ENCODE measurements around the gene KLHDC7B. TPM values are rescaled to one million over a fixed set of nuclear protein-coding genes. Genes with fewer than 3 reads are reported as not detected.

Gene KLHDC7B
- total RNA-seq, 2 experiments from 2014 or later, result 0.25 to 0.46 TPM

- intact Hi-C loops (cut with micrococcal nuclease; ENCODE audit: unreplicated experiment), result loop anchor here (2.0 to 10.0 kb wide), 3 partner anchors 31 to 261 kb away; partner anchors contain the start of genes MAPK11, SBF1 and TUBGCP6
- Histone ChIP-seq H3K9me2 (ENCODE audit: insufficient read depth, low read length) (no peaks in the 10 kb centered on the region), H2AFZ (ENCODE audit: low read length) (no peak overlapping the region), H3K4me2 (ENCODE audit: low read length) (peak overlapping the region; percentile 90), H4K20me1 (ENCODE audit: insufficient read depth, low read length) (peaks cover 4% of the 10 kb centered on the region; the same call in 1 of the 2 replicates), H3K9me3 (ENCODE audit: low read length) (no peaks in the 10 kb centered on the region), H3K4me3 (ENCODE audit: low read depth, low read length, poor library complexity, severe bottlenecking) (peak overlapping the region; percentile 100), H3K27ac (ENCODE audit: low read depth, low read length, poor library complexity, severe bottlenecking) (no peak overlapping the region), H3K79me2 (ENCODE audit: insufficient read depth, low read depth, low read length) (peaks cover 34% of the 10 kb centered on the region), H3K36me3 (ENCODE audit: insufficient read depth, low read length) (peaks cover 27% of the 10 kb centered on the region; the same call in 1 of the 2 replicates), H3K4me1 (ENCODE audit: insufficient read depth, low read length, poor library complexity, severe bottlenecking) (peaks cover 27% of the 10 kb centered on the region)
- TF ChIP-seq EZH2phosphoT487 (IDR thresholded peaks at IDR 0.05; ENCODE audit: borderline replicate concordance, low read depth, low read length) (no peak), CTCF (conservative IDR thresholded peaks at IDR 0.05; ENCODE audit: low read length) (no peak)
- BruUV-seq (replicated peaks), result no TSS peak
- POLR2A ChIA-PET, result no interaction called here
- no peak for DNase-seq (ENCODE audit: low spot score)
- CTCF ChIA-PET (ENCODE audit: unreplicated experiment), result no interaction called here
These were observed 39.7 kb upstream of the KLHDC7B start for GRCh38 chr22:50505776-50506610.

DNA sequence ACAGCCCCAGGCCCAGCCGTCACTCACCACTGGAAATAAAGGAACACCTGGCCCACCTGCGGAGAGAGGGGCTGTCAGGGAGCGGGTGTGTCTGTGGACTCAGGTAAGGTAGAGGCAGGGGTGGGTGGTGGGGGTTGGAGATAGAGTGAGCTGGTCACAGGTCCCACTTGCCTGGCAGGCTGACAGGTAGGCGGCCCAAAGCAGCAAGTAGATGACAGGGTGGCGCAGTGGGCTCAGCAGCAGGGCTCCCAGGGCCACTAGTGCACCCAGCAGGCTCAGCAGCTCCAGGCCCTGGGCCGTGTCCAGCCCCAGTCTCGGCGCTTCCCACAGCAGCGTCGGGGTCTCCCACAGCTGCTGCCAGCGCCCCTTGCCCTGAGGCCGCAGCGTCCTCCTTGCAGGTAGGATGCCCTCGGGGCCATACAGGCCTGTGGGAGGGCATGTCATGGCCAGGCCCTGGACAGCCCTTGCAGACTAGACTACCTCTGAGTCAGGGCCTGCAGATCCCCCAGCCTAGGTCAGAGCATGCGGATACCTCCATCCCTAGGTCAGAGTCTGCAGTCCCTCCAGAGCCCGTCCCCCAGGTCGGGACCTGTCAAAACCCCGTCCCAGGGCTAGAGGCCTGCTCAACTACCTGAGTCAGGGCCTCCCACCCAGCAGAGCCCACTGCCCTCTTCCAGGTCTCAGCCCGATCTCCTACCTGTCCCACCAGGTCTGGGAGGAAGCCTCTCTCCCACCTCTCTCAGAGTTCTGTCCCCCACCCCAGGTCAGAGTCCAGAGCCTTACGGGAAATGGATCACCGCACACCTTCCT, 38.9 kb upstream of the KLHDC7B start:
- TF ChIP-seq CTCF (conservative IDR thresholded peaks at IDR 0.05; ENCODE audit: low read length) (no peak), EZH2phosphoT487 (IDR thresholded peaks at IDR 0.05; ENCODE audit: borderline replicate concordance, low read depth, low read length) (no peak)
- BruUV-seq (replicated peaks), result no TSS peak
- Histone ChIP-seq H3K4me3 (ENCODE audit: low read depth, low read length, poor library complexity, severe bottlenecking) (peak overlapping the region; percentile 100), H3K9me2 (ENCODE audit: insufficient read depth, low read length) (no peaks in the 10 kb centered on the region), H3K27ac (ENCODE audit: low read depth, low read length, poor library complexity, severe bottlenecking) (peak overlapping the region; percentile 44), H3K36me3 (ENCODE audit: insufficient read depth, low read length) (peaks cover 27% of the 10 kb centered on the region; the same call in 1 of the 2 replicates), H2AFZ (ENCODE audit: low read length) (peak overlapping the region; percentile 84), H3K9me3 (ENCODE audit: low read length) (no peaks in the 10 kb centered on the region), H4K20me1 (ENCODE audit: insufficient read depth, low read length) (peaks cover 4% of the 10 kb centered on the region; the same call in 1 of the 2 replicates), H3K4me2 (ENCODE audit: low read length) (peak overlapping the region; percentile 90), H3K79me2 (ENCODE audit: insufficient read depth, low read depth, low read length) (peaks cover 38% of the 10 kb centered on the region), H3K4me1 (ENCODE audit: insufficient read depth, low read length, poor library complexity, severe bottlenecking) (peaks cover 27% of the 10 kb centered on the region)
- intact Hi-C loops (cut with micrococcal nuclease; ENCODE audit: unreplicated experiment), result loop anchor here (2.0 to 10.0 kb wide), 3 partner anchors 32 to 262 kb away; partner anchors contain the start of genes MAPK11, SBF1 and TUBGCP6
- POLR2A ChIA-PET, result interaction anchor here (1.1 to 3.7 kb wide), 2 partner anchors 18 to 115 kb away, joined by 4 to 33 read pairs; partner anchors contain the start of gene SCO2
- no peak for DNase-seq (ENCODE audit: low spot score)
- CTCF ChIA-PET (ENCODE audit: unreplicated experiment), result no interaction called here
